GM15510 (cell line): ENCODE results near the gene HECW1.

Experiments used
- POLR2A ChIP-seq: IDR thresholded peaks from 3 replicates; pipeline ENCODE4 v1.6.1; 2011; ENCODE audit warnings: borderline replicate concordance; ENCODE audit not compliant: insufficient read length; ENCODE audit errors: extremely low read depth

The HECW1 gene

GRCh38 chr7:43479042-43479441 lies 366.6 kb downstream of the HECW1 start:
- TF ChIP-seq POLR2A = no peak

DNA sequence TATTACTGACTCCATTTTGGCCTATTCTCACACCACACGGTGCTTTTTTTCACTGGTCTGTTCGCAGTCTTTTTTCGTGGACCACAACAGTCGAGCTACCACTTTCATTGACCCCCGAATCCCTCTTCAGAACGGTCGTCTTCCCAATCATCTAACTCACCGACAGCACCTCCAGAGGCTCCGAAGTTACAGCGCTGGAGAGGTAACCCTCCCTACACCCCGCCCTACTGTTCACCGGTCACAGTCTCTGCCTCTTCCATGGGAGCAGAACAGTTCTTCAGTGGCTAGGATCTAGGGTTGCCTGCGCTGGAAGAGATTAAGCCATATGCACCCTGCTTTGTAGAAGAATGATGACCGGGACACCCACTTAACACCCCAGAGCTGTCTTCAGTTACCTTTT lies 367.1 kb downstream of the HECW1 start:
- TF ChIP-seq POLR2A = no peak

DNA sequence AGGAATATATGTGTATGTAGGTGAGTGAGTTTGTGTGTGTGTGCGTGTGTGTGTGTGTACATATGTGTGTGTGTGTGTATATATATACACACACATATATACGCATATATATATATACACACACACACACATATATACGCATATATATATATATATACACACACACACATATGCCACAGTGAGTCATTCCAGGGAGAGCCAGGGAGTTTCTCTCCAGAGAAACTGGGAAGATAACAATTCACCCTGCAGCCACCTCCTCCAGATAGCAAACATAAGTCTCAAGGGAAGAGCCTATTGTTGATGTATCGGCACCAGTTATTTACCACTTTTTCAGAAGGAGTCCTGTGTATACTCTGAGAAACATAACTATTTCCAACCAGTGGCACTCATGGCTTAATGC lies 368.1 kb downstream of the HECW1 start:
- no peak for TF ChIP-seq POLR2A

DNA sequence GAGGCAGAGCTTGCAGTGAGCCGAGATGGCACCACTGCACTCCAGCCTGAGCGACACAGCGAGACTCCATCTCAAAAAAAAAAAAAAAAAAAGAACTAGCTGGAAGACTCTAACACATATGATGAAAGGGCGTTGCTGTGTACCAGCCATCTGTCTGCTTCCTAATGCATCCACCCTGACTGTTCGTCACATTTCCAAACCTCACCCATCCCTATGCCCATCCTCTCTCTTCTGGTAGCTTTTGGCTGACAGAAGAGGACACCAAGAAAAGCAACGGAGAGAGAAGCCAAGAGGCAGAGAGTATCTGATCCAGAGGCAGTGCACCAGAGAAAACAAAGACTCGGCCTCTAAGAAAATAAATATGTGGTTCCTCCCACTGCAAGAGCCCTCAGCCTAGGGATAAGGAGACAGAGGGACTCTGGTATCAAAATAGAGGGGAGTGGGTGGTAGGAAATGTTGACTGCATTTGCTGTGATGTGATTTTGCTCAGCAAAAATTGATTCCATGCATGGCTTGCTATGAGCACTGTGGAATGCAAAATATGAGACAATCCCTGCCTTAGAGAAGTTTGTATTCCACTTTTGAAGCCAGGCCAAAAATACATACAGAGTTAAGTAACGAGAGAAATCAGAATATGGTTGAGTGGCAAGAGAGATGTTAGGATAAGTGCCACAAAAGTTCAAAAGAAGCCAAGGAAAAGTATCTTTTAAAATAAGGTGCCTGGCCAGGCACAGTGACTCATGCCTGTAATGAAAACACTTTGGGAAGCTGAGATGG lies 369.6 kb downstream of the HECW1 start:
- TF ChIP-seq POLR2A = no peak

GRCh38 chr7:43482679-43483252 lies 370.3 kb downstream of the HECW1 start:
- no peak for TF ChIP-seq POLR2A

- TF ChIP-seq POLR2A = no peak
These were observed 372.4 kb downstream of the HECW1 start for GRCh38 chr7:43484678-43485395.

DNA sequence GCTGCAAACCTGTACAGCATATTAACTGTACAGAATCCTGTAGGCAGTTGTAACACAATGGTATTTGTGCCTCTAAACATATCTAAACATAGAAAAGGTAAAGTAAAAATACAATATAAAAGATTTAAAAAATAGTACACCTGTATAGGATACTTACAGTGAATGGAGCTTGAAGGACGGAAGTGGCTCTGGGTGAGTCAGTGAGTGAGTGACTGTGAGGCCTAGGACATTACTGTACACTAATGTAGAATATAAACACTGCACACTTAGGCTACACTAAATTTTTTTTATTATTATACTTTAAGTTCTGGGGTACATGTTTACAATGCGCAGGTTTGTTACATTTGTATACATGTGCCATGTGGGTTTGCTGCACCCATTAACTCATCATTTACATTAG lies 373.1 kb downstream of the HECW1 start:
- TF ChIP-seq POLR2A = no peak

DNA sequence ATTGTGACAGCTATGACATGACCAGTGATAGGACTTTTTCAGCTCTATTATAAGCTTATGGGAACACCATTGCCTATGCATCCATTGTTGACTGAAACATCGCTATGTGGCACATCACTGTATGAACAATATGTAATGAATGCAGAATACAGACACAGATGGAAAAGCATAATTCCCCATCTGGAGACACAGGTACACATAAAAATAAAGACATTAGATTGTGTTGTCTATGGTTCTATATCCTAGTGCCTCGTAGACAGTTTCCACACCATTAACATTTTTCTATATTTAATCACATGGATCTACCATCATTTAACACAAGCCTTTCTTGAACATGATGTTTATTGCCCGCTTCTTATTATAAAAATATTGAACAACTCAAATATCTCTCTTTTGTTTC lies 374.2 kb downstream of the HECW1 start:
- TF ChIP-seq POLR2A = no peak

- TF ChIP-seq POLR2A = no peak
These were observed 375.3 kb downstream of the HECW1 start for GRCh38 chr7:43487731-43488073.

DNA sequence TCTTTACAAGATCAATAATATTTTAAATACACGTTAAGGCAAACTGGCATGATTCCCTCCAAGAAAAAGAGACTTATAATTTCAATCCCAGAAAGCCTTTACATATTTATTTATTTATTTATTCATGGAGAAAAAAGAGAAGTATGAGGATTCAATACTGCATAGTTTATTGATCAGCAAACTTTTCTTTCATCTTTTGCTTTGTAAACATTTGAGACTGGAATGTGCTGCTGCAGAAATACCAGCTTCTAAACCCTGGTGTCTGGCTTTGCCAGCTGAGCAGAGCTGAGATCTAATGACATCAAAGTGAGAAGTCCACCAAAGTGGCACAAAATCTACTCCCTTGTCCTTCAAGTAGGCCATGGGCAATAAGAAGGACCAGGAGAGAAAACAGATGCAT lies 376.8 kb downstream of the HECW1 start:
- no peak for TF ChIP-seq POLR2A

DNA sequence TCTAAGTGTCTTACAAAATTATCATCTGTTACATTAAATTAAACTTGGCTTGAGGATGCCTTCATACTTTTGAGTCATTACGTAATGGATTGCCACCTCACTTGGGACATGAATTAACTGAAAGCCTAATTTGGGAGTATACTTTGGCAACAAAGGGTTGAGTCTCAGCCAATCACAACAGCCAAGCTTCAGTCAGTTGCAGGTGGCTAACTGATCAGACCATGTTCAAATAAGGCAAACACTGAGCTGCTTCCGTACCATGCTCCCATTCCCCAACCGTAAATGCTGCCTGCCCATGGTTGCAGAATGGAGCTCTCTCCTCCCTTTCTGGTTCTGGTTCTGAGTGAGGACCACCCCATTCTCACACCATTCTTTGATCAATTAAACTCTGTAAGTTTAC lies 377.6 kb downstream of the HECW1 start:
- no peak for TF ChIP-seq POLR2A

DNA sequence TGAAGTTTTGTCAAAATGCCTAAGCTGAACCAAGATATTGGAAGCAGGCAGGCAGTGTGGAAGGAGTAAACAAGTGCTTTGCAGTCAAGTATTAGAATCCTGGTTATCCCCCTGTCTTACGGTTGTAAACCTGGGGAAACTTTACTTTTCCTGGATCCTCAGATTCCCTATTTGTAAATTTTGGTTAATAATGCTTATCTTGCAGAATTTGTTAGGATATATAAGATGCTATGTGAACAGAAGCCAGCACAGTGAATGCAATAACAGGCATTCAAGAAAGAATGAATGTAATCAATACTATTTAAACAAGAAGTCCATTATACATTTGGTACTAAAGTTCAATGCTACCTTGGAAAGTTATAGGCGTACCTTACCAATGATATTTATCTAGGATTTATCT lies 378.7 kb downstream of the HECW1 start:
- no peak for TF ChIP-seq POLR2A

DNA sequence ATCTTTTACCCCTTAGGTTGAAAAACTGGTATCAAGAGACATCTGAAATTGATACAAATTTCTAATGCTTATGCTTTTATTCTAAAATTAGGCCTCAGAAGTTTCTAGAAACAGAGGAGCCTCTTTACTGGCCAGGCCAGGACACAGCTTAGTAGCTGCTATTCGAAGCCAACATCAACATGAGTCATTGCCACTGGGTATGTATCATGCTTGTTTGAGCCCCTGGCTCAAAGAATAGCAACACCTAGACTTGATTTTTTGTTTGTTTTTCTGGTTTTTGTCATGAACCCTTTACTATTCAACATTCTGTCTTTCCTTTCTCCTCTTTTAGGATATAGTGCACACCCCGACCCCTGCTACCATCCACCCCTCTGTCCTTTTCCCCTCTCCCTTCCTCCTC lies 379.5 kb downstream of the HECW1 start:
- no peak for TF ChIP-seq POLR2A

DNA sequence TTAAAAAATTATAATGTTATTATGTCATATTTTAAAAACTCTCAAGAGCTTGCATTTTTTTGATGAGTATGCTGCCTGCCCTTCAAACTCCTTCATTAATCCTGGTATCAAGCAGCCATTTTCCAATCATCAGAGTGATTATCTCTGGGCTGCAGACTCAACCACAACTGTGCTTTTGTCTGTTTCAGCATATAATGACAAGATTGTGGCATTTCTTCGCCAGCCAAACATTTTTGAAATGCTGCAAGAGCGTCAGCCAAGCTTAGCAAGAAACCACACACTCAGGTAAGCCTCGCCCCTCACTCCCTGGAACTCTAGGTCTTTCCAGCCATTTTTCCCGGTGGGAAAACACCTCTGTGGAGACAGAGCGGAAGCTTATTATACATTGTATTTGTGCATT lies 380.4 kb downstream of the HECW1 start:
- TF ChIP-seq POLR2A = no peak

DNA sequence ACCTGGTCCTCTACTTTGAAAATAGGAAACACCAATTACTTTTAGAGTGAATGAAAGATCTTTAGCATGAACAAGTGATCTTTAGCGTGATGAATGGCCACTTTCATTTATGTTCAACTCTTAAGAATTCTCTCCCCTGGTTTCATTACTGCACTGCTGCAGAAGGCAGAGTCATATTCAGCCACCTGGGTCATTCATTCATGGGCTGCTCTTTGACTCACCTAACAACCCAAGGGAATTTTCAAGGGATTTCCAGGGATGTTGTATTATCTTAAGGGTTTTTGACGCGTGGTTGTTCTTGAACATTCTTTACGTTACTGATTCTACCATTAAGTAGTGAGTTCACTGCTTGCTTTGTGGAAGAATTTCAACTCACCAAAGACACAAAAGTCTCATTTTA lies 383.1 kb downstream of the HECW1 start:
- TF ChIP-seq POLR2A = no peak

GRCh38 chr7:43496596-43496995 lies 384.1 kb downstream of the HECW1 start:
- TF ChIP-seq POLR2A = no peak
